Vagina (tissue), 2 donors: ENCODE results near the gene DYRK1B.
"Not testable (repeated sequence)": the region's sequence is repeated elsewhere in the genome, so short reads cannot be mapped to it uniquely, and the experiment has no call there.

Experiments
- CTCF ChIP-seq, 3 experiments: fragments of 450-650 bp in 2 of 3; fragments of 200-600 bp in 1 of 3; sonication (generic) in 1 of 3; IDR thresholded peaks; one replicate each; pipeline ENCODE4 v1.5.1; 2017 to 2019; ENCODE audit warnings: antibody characterized with exemption in 3 of 3, mild to moderate bottlenecking in 2 of 3, moderate library complexity in 2 of 3
- POLR2A ChIP-seq, 2 donors: fragments of 450-650 bp; IDR thresholded peaks; one replicate each; pipeline ENCODE4 v1.6.1; 2017; ENCODE audit warnings: antibody characterized with exemption in 2 of 2, mild to moderate bottlenecking in 2 of 2, moderate library complexity in 2 of 2
- POLR2AphosphoS5 ChIP-seq, 2 donors: sonication (generic); formaldehyde crosslinking; IDR thresholded peaks; one replicate each; pipeline ENCODE4 v1.9.0; 2017; ENCODE audit warnings: antibody characterized with exemption in 2 of 2, mild to moderate bottlenecking in 2 of 2, low read depth in 1 of 2; ENCODE audit not compliant: insufficient read depth in 1 of 2

- TF ChIP-seq POLR2A (IDR thresholded peaks at IDR 0.05); POLR2AphosphoS5 (IDR thresholded peaks at IDR 0.05; ENCODE audit: insufficient read depth in 1 of 2, low read depth in 1 of 2); CTCF (IDR thresholded peaks at IDR 0.05): not testable (repeated sequence)
Observed at GRCh38 chr19:39881495-39882110, 47.6 kb upstream of the DYRK1B start.
